ENCODE measurements around the gene DIDO1.
A peak's percentile ranks its signal among the peaks of the same experiment; 100 is the strongest.
"Not testable (repeated sequence)": the region's sequence is repeated elsewhere in the genome, so short reads cannot be mapped to it uniquely, and the experiment has no call there.

The DIDO1 gene

DNA sequence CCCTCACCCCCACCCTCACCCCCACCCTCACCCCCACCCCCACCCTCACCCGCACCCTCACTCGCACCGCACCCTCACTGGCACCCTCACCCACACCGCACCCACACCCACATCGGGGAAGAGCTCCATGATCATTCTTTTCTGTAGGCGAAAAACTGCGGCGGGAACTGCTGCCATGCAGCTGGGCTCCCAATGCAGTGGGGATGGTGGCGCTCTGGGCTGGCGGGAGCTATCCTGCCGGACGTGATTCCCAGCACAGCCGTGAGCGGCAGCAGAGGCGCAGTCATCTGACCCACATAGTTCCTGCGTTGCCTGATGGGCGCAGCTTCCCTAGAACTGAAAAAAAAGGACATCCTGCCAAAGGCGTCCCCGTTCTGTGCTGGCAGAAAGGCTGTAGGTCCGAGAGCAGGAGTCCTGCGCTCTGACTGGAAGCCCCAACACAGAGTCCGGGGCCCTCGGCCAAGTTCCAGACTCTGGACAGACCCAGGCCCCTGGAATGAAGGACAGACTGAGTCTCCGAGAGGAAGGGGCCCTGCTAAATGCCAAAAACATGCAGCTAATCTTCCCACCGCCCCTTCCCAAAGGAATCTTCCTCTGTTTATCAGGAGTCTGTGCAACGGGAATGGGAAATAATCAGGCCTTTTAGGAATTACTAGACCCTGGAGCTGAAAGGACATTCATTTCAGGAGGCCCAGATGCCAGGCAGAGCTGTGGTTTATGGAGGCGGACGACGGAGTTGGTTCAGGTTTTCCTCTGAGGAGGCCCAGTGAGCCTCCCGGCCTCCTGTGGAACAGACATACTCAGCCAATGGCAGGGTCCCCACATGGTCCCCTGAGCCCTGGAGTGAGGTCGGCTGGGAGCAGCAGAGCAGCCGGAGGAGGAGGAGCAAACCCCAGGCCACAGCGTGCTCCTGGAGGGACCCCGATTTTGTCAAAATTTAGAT, 50.6 kb downstream of the DIDO1 start:
- no peak for DNase-seq

DNA sequence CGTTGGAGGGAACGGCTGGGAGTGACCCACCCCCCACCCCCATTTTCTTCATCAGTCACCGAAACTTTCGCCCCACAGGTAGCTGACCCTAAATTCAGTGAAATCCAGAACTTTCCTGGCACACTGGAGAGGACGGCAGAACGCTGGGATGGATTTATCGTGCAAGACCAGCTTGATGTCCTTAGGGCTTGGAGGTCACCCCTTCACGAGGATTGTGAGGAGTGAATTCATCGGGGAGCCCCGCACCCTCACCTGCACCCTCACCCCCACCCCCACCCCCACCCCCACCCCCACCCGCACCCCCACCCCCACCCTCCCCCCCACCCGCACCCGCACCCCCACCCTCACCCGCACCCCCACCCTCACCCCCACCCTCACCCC, 51.4 kb downstream of the DIDO1 start:
- DNase-seq: no peak

DNA sequence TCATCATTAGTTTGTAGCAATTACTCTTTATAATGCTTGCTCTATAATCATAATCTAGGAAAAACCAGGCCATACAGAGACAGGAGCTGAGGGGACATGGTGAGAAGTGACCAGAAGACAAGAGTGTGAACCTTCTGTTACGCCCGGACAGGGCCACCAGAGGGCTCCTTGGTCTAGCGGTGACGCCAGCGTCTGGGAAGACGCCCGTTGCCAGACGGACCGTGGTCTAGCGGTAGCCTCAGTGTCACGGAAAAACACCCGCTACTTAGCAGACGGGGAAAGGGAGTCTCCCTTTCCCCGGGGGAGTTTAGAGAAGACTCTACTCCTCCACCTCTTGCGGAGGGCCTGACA, 52.6 kb downstream of the DIDO1 start:
- DNase-seq: not testable (repeated sequence)

DNA sequence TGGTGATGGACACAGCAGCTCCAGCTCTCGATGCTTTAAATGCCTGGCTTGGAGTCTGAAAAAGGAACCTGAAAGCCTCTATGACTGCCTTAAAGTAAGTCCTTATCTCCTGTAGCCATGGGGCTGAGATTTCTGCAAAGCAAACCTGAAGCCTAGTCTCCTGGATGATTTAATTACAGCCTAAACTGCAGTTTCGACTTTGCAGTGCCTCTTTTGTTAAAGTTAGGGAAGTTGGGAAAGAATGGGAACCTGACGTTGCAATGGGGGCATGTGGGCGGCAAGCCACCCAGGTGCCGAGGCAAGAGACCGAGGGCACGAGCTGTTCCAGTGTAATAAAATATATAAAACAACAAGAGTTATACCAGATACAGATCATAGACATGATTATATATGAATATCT, 53.0 kb downstream of the DIDO1 start:
- DNase-seq: no peak

DNA sequence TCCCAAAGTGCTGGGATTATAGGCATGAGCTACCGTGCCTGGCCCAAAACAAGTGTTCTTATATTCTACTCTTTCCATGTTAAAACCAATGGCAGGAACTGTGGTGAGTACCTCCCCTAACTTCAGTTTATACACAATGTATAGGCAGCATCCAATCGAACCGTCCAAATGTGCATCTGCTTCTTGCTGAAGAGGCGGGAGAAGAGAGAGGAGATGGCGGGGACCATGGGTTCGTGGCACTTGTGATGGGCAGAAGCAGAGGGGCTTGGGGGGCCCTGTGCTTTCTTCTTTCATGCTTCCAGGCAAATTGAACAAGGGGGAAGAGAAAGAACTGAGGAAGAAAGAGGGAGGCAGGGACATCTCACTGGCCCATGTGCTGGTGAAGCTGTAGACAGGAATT, 53.4 kb downstream of the DIDO1 start:
- DNase-seq: no peak

- no peak for DNase-seq
Measured at GRCh38 chr20:62872184-62872847, 54.0 kb downstream of the DIDO1 start.

GRCh38 chr20:62864207-62864606, 62.1 kb downstream of the DIDO1 start:
- no peak for DNase-seq

- peak; percentile 18 for DNase-seq
Measured at GRCh38 chr20:62861726-62862336, 64.5 kb downstream of the DIDO1 start, which contains the start of gene TCFL5. TSS of gene TCFL5 (minus strand) at chr20:62861822. CDS start at chr20:62861670, 152 bp downstream.

- DNase-seq: no peak
Measured at GRCh38 chr20:62860924-62861691, 65.2 kb downstream of the DIDO1 start.

DNA sequence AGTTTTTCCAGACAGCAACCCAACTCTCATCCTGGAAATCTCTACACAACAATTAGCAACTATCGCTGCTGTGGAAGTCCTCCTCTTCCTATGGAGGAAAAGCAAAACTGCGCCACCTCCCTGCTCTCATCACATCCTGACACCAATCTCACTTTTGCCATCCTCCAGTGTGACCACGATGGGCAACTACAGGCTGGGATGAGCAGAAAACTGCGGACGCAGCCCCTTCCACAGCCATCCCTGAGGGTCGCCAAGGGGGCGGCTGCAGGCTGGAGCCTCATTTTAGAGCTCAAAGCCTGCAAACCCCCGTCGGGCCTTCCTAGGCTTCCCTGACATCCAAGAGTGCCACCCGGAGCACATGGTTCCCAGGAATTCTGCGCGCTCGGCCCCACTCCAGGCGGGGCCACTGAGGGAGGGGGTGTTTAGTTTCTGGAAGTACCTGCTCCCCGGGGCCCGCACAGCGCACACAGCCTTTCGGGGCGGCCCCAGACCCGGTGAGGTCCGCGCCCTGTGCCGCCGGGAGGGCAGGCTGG, 65.8 kb downstream of the DIDO1 start:
- DNase-seq: no peak

- no peak for DNase-seq
Measured at GRCh38 chr20:62859721-62860120, 66.6 kb downstream of the DIDO1 start.

GRCh38 chr20:62858058-62858830, 68.1 kb downstream of the DIDO1 start:
- no peak for DNase-seq

- DNase-seq: no peak
Measured at GRCh38 chr20:62856931-62857619, 69.2 kb downstream of the DIDO1 start.

DNA sequence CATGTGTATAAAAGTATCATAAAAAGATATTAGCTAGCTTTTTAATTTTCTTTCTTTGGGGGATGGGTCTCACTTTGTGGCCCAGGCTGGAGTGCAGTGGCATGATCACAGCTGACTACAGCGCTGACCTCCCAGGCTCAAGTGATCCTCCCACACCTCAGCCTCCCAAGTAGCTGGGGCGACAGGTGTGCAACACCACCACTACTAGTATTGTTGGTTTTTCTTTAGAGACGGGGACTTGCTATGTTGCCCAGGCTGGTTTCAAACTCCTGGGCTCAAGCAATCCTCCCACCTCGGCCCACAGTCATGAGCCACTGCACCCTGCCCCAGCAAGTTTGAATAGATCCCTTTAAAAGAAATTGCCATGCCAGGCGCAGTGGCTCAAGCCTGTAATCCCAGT, 71.2 kb downstream of the DIDO1 start:
- DNase-seq: no peak

GRCh38 chr20:62854121-62854520, 72.2 kb downstream of the DIDO1 start:
- no peak for DNase-seq

DNA sequence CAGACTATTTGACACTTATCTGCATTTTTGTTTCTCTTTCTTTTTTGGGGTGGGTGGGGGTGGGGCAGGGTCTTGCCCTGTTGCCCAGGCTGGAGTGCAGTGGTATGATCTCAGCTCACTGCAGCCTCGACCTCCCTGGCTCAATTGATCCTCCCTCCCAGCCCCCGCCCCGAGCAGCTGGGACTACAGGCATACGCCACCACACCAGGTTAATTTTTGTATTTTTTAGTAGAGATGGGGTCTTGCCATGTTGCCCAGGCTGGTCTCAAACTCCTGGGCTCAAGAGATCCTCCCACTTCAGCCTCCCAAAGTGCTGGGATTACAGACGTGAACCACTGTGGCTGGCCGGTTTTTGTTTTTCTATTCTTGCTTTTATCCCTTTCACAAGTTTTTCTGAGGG, 73.0 kb downstream of the DIDO1 start:
- not testable (repeated sequence) for DNase-seq

- DNase-seq: no peak
Measured at GRCh38 chr20:62852841-62853240, 73.5 kb downstream of the DIDO1 start.

DNA sequence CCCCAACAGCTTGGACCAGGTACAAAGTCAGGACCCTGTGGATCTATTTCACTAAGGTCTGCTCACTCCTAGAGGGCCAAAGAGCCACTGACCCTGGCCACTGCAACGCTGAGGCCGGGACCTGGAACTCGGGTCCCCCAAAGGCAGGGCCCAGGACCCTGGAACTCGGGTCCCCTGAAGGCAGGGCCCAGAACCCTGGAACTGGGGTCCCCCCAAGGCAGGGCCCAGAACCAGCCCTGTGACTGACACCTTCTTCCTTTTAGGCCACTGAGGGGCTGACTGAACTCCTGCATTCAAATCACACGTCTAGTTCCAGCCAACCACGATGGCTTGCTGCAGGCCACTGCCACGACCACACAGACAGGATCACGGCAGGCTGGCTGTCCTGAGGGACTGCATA, 74.1 kb downstream of the DIDO1 start:
- no peak for DNase-seq

- no peak for DNase-seq
Measured at GRCh38 chr20:62850333-62850974, 75.9 kb downstream of the DIDO1 start.

GRCh38 chr20:62849431-62849830, 76.9 kb downstream of the DIDO1 start:
- DNase-seq: no peak

- not testable (repeated sequence) for DNase-seq
Measured at GRCh38 chr20:62848917-62849316, 77.4 kb downstream of the DIDO1 start.

All from DMS79 (cell line).